H9 (cell line): Measurements from ENCODE around the gene MOB1B. TPM values are rescaled to one million over a fixed set of nuclear protein-coding genes. Genes with fewer than 3 reads are reported as not detected.

ENCODE experiments used
- DNase-seq: peaks from one replicate; pipeline ENCODE4 v3.0.0-alpha.2; 2017
- H2AFZ ChIP-seq: one replicate; pipeline ENCODE4 v1.6.1; 2013; ENCODE audit warnings: mild to moderate bottlenecking, low read length, control low read depth, moderate library complexity
- H2AK5ac ChIP-seq: 2 replicates; pipeline ENCODE4 v1.6.1; 2013; ENCODE audit warnings: low read length, control low read depth, mixed read lengths; ENCODE audit not compliant: insufficient read length
- H2BK120ac ChIP-seq: one replicate; pipeline ENCODE4 v1.6.1; 2013; ENCODE audit warnings: low read depth, mild to moderate bottlenecking, low read length, control low read depth, inconsistent platforms; ENCODE audit not compliant: poor library complexity, severe bottlenecking
- H2BK12ac ChIP-seq: 2 replicates; pipeline ENCODE4 v1.6.1; 2013; ENCODE audit warnings: low read length, control low read depth, mixed read lengths, low read depth; ENCODE audit not compliant: insufficient read length
- H2BK15ac ChIP-seq: 2 replicates; pipeline ENCODE4 v1.6.1; 2013; ENCODE audit warnings: low read depth, low read length, control low read depth
- H2BK20ac ChIP-seq: one replicate; pipeline ENCODE4 v1.6.1; 2013; ENCODE audit warnings: low read depth, mild to moderate bottlenecking, low read length, control low read depth, inconsistent platforms; ENCODE audit not compliant: poor library complexity, severe bottlenecking
- H2BK5ac ChIP-seq: 2 replicates; pipeline ENCODE4 v1.6.1; 2013; ENCODE audit warnings: low read length, control low read depth, mixed read lengths; ENCODE audit not compliant: insufficient read length
- H3K14ac ChIP-seq: 2 replicates; pipeline ENCODE4 v1.6.1; 2013; ENCODE audit warnings: low read length, control low read depth; ENCODE audit not compliant: insufficient read depth
- H3K18ac ChIP-seq: 2 replicates; pipeline ENCODE4 v1.6.1; 2013; ENCODE audit warnings: low read depth, mild to moderate bottlenecking, mixed read lengths, low read length, control low read depth; ENCODE audit not compliant: insufficient read length
- H3K23ac ChIP-seq: 2 replicates; pipeline ENCODE4 v1.6.1; 2013; ENCODE audit warnings: low read length, control low read depth, mixed read lengths, low read depth; ENCODE audit not compliant: insufficient read length
- H3K23me2 ChIP-seq: 2 replicates; pipeline ENCODE4 v1.6.1; 2013; ENCODE audit warnings: low read depth, mild to moderate bottlenecking, mixed read lengths, low read length, control low read depth; ENCODE audit not compliant: insufficient read length, poor library complexity, severe bottlenecking
- H3K27ac ChIP-seq: 2 replicates; pipeline ENCODE4 v1.5.1; 2013; ENCODE audit warnings: low read length, control low read depth, mixed read lengths, low read depth; ENCODE audit not compliant: insufficient read length
- H3K27me3 ChIP-seq: 2 replicates; pipeline ENCODE4 v1.6.1; 2013; ENCODE audit warnings: low read length, control low read depth, inconsistent platforms; ENCODE audit not compliant: insufficient read depth
- H3K4ac ChIP-seq: 2 replicates; pipeline ENCODE4 v1.6.1; 2013; ENCODE audit warnings: low read depth, mild to moderate bottlenecking, control low read depth, inconsistent platforms, low read length, moderate library complexity
- H3K4me1 ChIP-seq: 2 replicates; pipeline ENCODE4 v1.6.1; 2013; ENCODE audit warnings: low read length, control low read depth, inconsistent platforms; ENCODE audit not compliant: insufficient read depth
- H3K4me2 ChIP-seq: 2 replicates; pipeline ENCODE4 v1.6.1; 2013; ENCODE audit warnings: low read length, control low read depth, mixed read lengths; ENCODE audit not compliant: insufficient read length, insufficient read depth
- H3K56ac ChIP-seq: 2 replicates; pipeline ENCODE4 v1.6.1; 2013; ENCODE audit warnings: low read depth, mild to moderate bottlenecking, mixed read lengths, low read length, control low read depth; ENCODE audit not compliant: insufficient read length
- H3K79me1 ChIP-seq: 2 replicates; pipeline ENCODE4 v1.6.1; 2013; ENCODE audit warnings: low read depth, mild to moderate bottlenecking, moderate library complexity, low read length, control low read depth, inconsistent platforms; ENCODE audit not compliant: insufficient read depth, poor library complexity, severe bottlenecking
- H3K79me2 ChIP-seq: 2 replicates; pipeline ENCODE4 v1.6.1; 2013; ENCODE audit warnings: low read length, control low read depth, inconsistent platforms; ENCODE audit not compliant: insufficient read depth
- H3K9ac ChIP-seq: 2 replicates; pipeline ENCODE4 v1.6.1; 2013; ENCODE audit warnings: low read length, control low read depth, mixed read lengths; ENCODE audit not compliant: insufficient read length; ENCODE audit errors: extremely low read depth
- H3K9me3 ChIP-seq: one replicate; pipeline ENCODE4 v1.6.1; 2013; ENCODE audit warnings: low read depth, low read length, inconsistent platforms; ENCODE audit not compliant: control insufficient read depth
- H3T11ph ChIP-seq: one replicate; pipeline ENCODE4 v1.6.1; 2013; ENCODE audit warnings: mild to moderate bottlenecking, low read length, control low read depth, inconsistent platforms
- H4K20me1 ChIP-seq: one replicate; pipeline ENCODE4 v1.6.1; 2013; ENCODE audit not compliant: control insufficient read depth, insufficient read length, insufficient read depth
- H4K5ac ChIP-seq: 2 replicates; pipeline ENCODE4 v1.6.1; 2013; ENCODE audit warnings: low read depth, mild to moderate bottlenecking, mixed read lengths, low read length, control low read depth; ENCODE audit not compliant: insufficient read length
- H4K8ac ChIP-seq: replicated peaks from 2 replicates; pipeline ENCODE4 v1.6.1; 2013; ENCODE audit warnings: low read length, control low read depth, mixed read lengths, low read depth; ENCODE audit not compliant: insufficient read length
- H4K91ac ChIP-seq: 2 replicates; pipeline ENCODE4 v1.6.1; 2013; ENCODE audit warnings: low read depth, mild to moderate bottlenecking, moderate library complexity, mixed read lengths, low read length, control low read depth; ENCODE audit not compliant: insufficient read length
- H3K27ac Mint-ChIP-seq, 3 experiments: 2 replicates in 2 of 3; 3 replicates in 1 of 3; pipeline ENCODE4 v1.8.0; 2020 to 2021; ENCODE audit warnings: mixed read lengths in 3 of 3, mild to moderate bottlenecking in 1 of 3, moderate library complexity in 1 of 3
- H3K27me3 Mint-ChIP-seq: 2 replicates; pipeline ENCODE4 v1.8.0; 2021; ENCODE audit warnings: low read depth, mild to moderate bottlenecking, moderate library complexity, mixed read lengths
- H3K36me3 Mint-ChIP-seq, 3 experiments: 2 replicates in 2 of 3; 3 replicates in 1 of 3; pipeline ENCODE4 v1.8.0; 2020 to 2021; ENCODE audit warnings: low read depth in 3 of 3, mixed read lengths in 3 of 3; ENCODE audit not compliant: insufficient read depth in 1 of 3
- H3K4me1 Mint-ChIP-seq, 2 experiments: 2 replicates each; pipeline ENCODE4 v1.8.0; 2020; ENCODE audit warnings: mixed read lengths in 2 of 2
- H3K4me3 Mint-ChIP-seq, 2 experiments: 2 replicates in 1 of 2; 3 replicates in 1 of 2; pipeline ENCODE4 v1.8.0; 2020 to 2021; ENCODE audit warnings: mild to moderate bottlenecking in 2 of 2, mixed read lengths in 2 of 2, moderate library complexity in 1 of 2
- H3K9me3 Mint-ChIP-seq, 2 experiments: 2 replicates in 1 of 2; 3 replicates in 1 of 2; pipeline ENCODE4 v1.8.0; 2020; ENCODE audit warnings: mild to moderate bottlenecking in 2 of 2, mixed read lengths in 2 of 2, moderate library complexity in 1 of 2
- WGBS: extraction: QIAGEN DNeasy Blood & Tissue Kit; methylation state at CpG from one replicate; pipeline ENCODE4 v1.1.7; 2013; ENCODE audit warnings: missing lambda C conversion rate, low lambda C conversion rate, mixed read lengths; ENCODE audit not compliant: insufficient read length; ENCODE audit errors: extremely low coverage; 5-methylcytosine and 5-hydroxymethylcytosine counted together
- total RNA-seq: library from RNA; stranded (reverse); gene quantifications from 2 replicates; pipeline ENCODE4 v1.2.1, GENCODE V29; 2021
- TF ChIP-seq, protein P1 (sequence below): fragments of 200-600 bp; sonication (generic); conservative IDR thresholded peaks from 3 replicates; pipeline ENCODE4 v1.8.0; 2021; ENCODE audit warnings: antibody characterized with exemption, mild to moderate bottlenecking

MOB1B gene
- total RNA-seq, 1 experiment from 2014 or later: 30.3 TPM

DNA sequence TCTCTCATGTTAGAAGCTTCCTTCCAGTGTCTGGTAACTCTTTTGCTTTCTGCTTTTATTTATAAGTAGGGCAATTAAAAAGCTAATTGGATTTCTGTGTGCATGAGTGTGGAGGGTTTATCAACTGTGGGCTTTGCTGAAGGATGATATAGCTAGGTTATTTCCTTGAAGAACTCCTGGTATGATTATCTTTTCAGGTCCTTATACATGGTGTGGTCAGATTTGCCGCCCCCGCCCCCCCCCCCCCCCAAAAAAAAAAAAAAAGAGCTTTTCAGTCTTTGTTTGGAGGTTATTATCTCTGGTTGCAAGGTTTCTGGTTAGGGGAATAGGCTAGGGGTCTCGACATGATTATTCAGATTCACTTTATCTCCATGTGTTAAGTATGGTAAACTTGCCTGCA lies 35.9 kb downstream of the MOB1B start:
- no peak overlapping the region for H3K4me3 Mint-ChIP-seq
- no peak overlapping the region for H2AK5ac ChIP-seq
- H3K79me1 ChIP-seq: peaks cover 4% of the 10 kb centered on the region
- H2BK20ac ChIP-seq: no peak overlapping the region
- H3K27ac Mint-ChIP-seq: peak overlapping the region in 1 of 3 experiments; percentile 57; a peak in 1 of 7 replicates
- no peak overlapping the region for H4K8ac ChIP-seq
- no peaks in the 10 kb centered on the region for H3K27me3 Mint-ChIP-seq
- no peak overlapping the region for H3K4ac ChIP-seq
- no CpG with 5 or more reads among the region's 3 CpGs for WGBS
- TF ChIP-seq, protein P1, sequence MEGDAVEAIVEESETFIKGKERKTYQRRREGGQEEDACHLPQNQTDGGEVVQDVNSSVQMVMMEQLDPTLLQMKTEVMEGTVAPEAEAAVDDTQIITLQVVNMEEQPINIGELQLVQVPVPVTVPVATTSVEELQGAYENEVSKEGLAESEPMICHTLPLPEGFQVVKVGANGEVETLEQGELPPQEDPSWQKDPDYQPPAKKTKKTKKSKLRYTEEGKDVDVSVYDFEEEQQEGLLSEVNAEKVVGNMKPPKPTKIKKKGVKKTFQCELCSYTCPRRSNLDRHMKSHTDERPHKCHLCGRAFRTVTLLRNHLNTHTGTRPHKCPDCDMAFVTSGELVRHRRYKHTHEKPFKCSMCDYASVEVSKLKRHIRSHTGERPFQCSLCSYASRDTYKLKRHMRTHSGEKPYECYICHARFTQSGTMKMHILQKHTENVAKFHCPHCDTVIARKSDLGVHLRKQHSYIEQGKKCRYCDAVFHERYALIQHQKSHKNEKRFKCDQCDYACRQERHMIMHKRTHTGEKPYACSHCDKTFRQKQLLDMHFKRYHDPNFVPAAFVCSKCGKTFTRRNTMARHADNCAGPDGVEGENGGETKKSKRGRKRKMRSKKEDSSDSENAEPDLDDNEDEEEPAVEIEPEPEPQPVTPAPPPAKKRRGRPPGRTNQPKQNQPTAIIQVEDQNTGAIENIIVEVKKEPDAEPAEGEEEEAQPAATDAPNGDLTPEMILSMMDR: no peak
- H3K9ac ChIP-seq: no peak overlapping the region
- no peak overlapping the region for H3K27ac ChIP-seq
- peaks cover 4 to 14% (median 7%) of the 10 kb centered on the region in 3 experiments; a peak in 5 of 7 replicates for H3K36me3 Mint-ChIP-seq
- no peak overlapping the region for H2BK5ac ChIP-seq
- no peaks in the 10 kb centered on the region for H3K9me3 Mint-ChIP-seq
- no peak overlapping the region for H2AFZ ChIP-seq
- H3K9me3 ChIP-seq: no peaks in the 10 kb centered on the region
- H3K79me2 ChIP-seq: no peaks in the 10 kb centered on the region; the same call in 1 of the 2 replicates
- no peak overlapping the region for H3K14ac ChIP-seq
- no peaks in the 10 kb centered on the region; the same call in 1 of the 2 replicates for H3K4me1 ChIP-seq
- H3K23ac ChIP-seq: no peak overlapping the region
- no peak overlapping the region for H3K4me2 ChIP-seq
- H3K56ac ChIP-seq: no peak overlapping the region
- no peak overlapping the region for H2BK15ac ChIP-seq
- H4K91ac ChIP-seq: no peak overlapping the region
- no peaks in the 10 kb centered on the region for H4K20me1 ChIP-seq
- no peak overlapping the region for H2BK12ac ChIP-seq
- H3T11ph ChIP-seq: no peak overlapping the region
- H2BK120ac ChIP-seq: no peak overlapping the region
- no peak for DNase-seq
- no peaks in the 10 kb centered on the region for H3K23me2 ChIP-seq
- H3K18ac ChIP-seq: no peak overlapping the region
- H3K4me1 Mint-ChIP-seq: peaks cover 6 to 10% of the 10 kb centered on the region in 2 experiments; a peak in 3 of 4 replicates
- no peaks in the 10 kb centered on the region for H3K27me3 ChIP-seq
- H4K5ac ChIP-seq: no peak overlapping the region
